HCT116 (cell line): ENCODE measurements around the gene TRUB1. TPM values are rescaled to one million over a fixed set of nuclear protein-coding genes. Genes with fewer than 3 reads are reported as not detected.

Experiments used
- ATAC-seq: fragments of 200-7000 bp; cut with Tn5 transposase; 2 replicates; pipeline ENCODE4 v1.9.1; 2020; ENCODE audit warnings: mild to moderate bottlenecking, moderate library complexity
- BruUV-seq: library from RNA; stranded (reverse); fragments of 400-500 nt; replicated peaks from 2 replicates; lab custom pipeline; 2021; lab: Mats Ljungman, UMichigan
- CTCF ChIA-PET: fragments of 300-600 bp; sonication (Branson Sonifier 250); formaldehyde crosslinking; loops from one replicate; lab custom pipeline; 2021; ENCODE audit warnings: antibody characterized with exemption; lab: Charles Lee
- POLR2A ChIA-PET: fragments of 300-600, 350-600 bp; sonication (Branson Sonifier 250); formaldehyde crosslinking; loops from one replicate; lab custom pipeline; 2021; ENCODE audit warnings: antibody characterized with exemption; lab: Charles Lee
- RAD21 ChIA-PET, 2 experiments: fragments of 300-600 bp; sonication (Branson Sonifier 250); formaldehyde crosslinking; loops; one replicate each; lab custom pipeline; 2023; ENCODE audit warnings: low total read pairs in 2 of 2; ENCODE audit not compliant: uncharacterized antibody in 2 of 2, unreplicated experiment in 2 of 2, low non-redundant PET in 1 of 2; lab: Charles Lee
- DNase-seq: peaks from one replicate; pipeline ENCODE4 v3.0.0-alpha.2; 2010; ENCODE audit warnings: low read depth, low spot score
- H2AFZ ChIP-seq: fragments of 200-600 bp; shearing (Covaris generic), sonication (generic); 2 replicates; pipeline ENCODE4 v1.6.1; 2017; ENCODE audit warnings: low read depth, mixed run types, mixed read lengths, antibody characterized with exemption, low read length; ENCODE audit not compliant: poor library complexity, severe bottlenecking
- H3K27ac ChIP-seq: 2 replicates; pipeline ENCODE4 v1.5.1; 2012; ENCODE audit warnings: low read depth, low read length
- H3K27me3 ChIP-seq: fragments of 200-600 bp; sonication (generic); 2 replicates; pipeline ENCODE4 v1.6.1; 2016; ENCODE audit warnings: mixed run types, low read length, mixed read lengths; ENCODE audit not compliant: insufficient read depth
- H3K36me3 ChIP-seq, 2 experiments: fragments of 200-500 bp in 1 of 2; fragments of 200-600 bp in 1 of 2; sonication (Bioruptor generic) in 1 of 2; sonication (generic) in 1 of 2; 2 replicates each; pipeline versions ENCODE4 v1.5.1 to v1.6.1; 2014 to 2016; ENCODE audit warnings: low read length in 2 of 2, inconsistent platforms in 1 of 2, mixed read lengths in 1 of 2, mixed run types in 1 of 2; ENCODE audit not compliant: insufficient read depth in 2 of 2, control insufficient read depth in 1 of 2
- H3K4me1 ChIP-seq, 2 experiments: fragments of 200-600 bp in 1 of 2; sonication (generic) in 1 of 2; 2 replicates each; pipeline versions ENCODE4 v1.5.1 to v1.6.1; 2012 to 2017; ENCODE audit warnings: low read length in 2 of 2, inconsistent platforms in 1 of 2, mild to moderate bottlenecking in 1 of 2, mixed read lengths in 1 of 2, mixed run types in 1 of 2, moderate library complexity in 1 of 2; ENCODE audit not compliant: insufficient read depth in 2 of 2, control insufficient read depth in 1 of 2
- H3K4me2 ChIP-seq: fragments of 200-600 bp; sonication (generic); 2 replicates; pipeline ENCODE4 v1.6.1; 2017; ENCODE audit warnings: mixed run types, low read length, mixed read lengths
- H3K4me3 ChIP-seq, 2 experiments: fragments of 200-600 bp in 1 of 2; sonication (generic) in 1 of 2; replicated peaks in 1 of 2; 2 replicates each; pipeline ENCODE4 v1.5.1; 2011 to 2016; ENCODE audit warnings: low read length in 2 of 2, control low read depth in 1 of 2, low read depth in 1 of 2, mild to moderate bottlenecking in 1 of 2, mixed read lengths in 1 of 2, mixed run types in 1 of 2
- H3K79me2 ChIP-seq: fragments of 200-600 bp; sonication (generic); 2 replicates; pipeline ENCODE4 v1.6.1; 2017; ENCODE audit warnings: mild to moderate bottlenecking, mixed run types, low read length, moderate library complexity, mixed read lengths; ENCODE audit not compliant: insufficient read depth
- H3K9ac ChIP-seq: fragments of 200-600 bp; sonication (generic); 2 replicates; pipeline ENCODE4 v1.6.1; 2016; ENCODE audit warnings: low read length, mixed read lengths
- H3K9me2 ChIP-seq: fragments of 200-600 bp; sonication (generic), shearing (Covaris generic); 2 replicates; pipeline ENCODE4 v1.6.1; 2017; ENCODE audit warnings: mixed run types, mild to moderate bottlenecking, moderate library complexity; ENCODE audit not compliant: insufficient read depth
- H3K9me3 ChIP-seq, 2 experiments: fragments of 200-500 bp in 1 of 2; fragments of 200-600 bp in 1 of 2; sonication (Bioruptor generic) in 1 of 2; sonication (generic) in 1 of 2; 2 replicates each; pipeline ENCODE4 v1.6.1; 2014 to 2017; ENCODE audit warnings: low read length in 2 of 2, mixed read lengths in 2 of 2, inconsistent platforms in 1 of 2, low read depth in 1 of 2, mild to moderate bottlenecking in 1 of 2, mixed run types in 1 of 2, moderate library complexity in 1 of 2; ENCODE audit not compliant: control insufficient read depth in 1 of 2, insufficient read depth in 1 of 2
- H4K20me1 ChIP-seq: fragments of 200-600 bp; sonication (generic), shearing (Covaris generic); 2 replicates; pipeline ENCODE4 v1.6.1; 2017; ENCODE audit warnings: mixed run types, mild to moderate bottlenecking, moderate library complexity; ENCODE audit not compliant: insufficient read depth
- CEBPB ChIP-seq: IDR thresholded peaks from 2 replicates; pipeline ENCODE4 v1.6.1; 2012; ENCODE audit warnings: low read depth
- CTCF ChIP-seq, 3 experiments: fragments of 200-600 bp in 1 of 3; sonication (generic) in 1 of 3; IDR thresholded peaks in 2 of 3; conservative IDR thresholded peaks in 1 of 3; 2 replicates each; pipeline ENCODE4 v1.5.1; 2012 to 2017; ENCODE audit warnings: low read depth in 2 of 3, low read length in 2 of 3, antibody characterized with exemption in 1 of 3, borderline replicate concordance in 1 of 3, control low read depth in 1 of 3, mild to moderate bottlenecking in 1 of 3, mixed read lengths in 1 of 3, mixed run types in 1 of 3, moderate library complexity in 1 of 3; ENCODE audit not compliant: insufficient read depth in 1 of 3
- EGR1 ChIP-seq: IDR thresholded peaks from 2 replicates; pipeline ENCODE4 v1.6.1; 2012; ENCODE audit warnings: low read depth
- EZH2 ChIP-seq: fragments of 200-600 bp; sonication (generic); IDR thresholded peaks from 2 replicates; pipeline ENCODE4 v1.6.1; 2017; ENCODE audit warnings: antibody characterized with exemption, mixed run types
- MAX ChIP-seq: IDR thresholded peaks from 2 replicates; pipeline ENCODE4 v1.6.1; 2012
- POLR2A ChIP-seq: IDR thresholded peaks from 2 replicates; pipeline ENCODE4 v1.7.0; 2011; ENCODE audit warnings: borderline replicate concordance; ENCODE audit not compliant: insufficient read depth, insufficient read length; ENCODE audit errors: extremely low read depth
- POLR2AphosphoS5 ChIP-seq: IDR thresholded peaks from 2 replicates; pipeline ENCODE4 v1.6.1; 2011; ENCODE audit warnings: mild to moderate bottlenecking, low read depth, low read length, moderate library complexity
- REST ChIP-seq: IDR thresholded peaks from 2 replicates; pipeline ENCODE4 v1.6.1; 2012; ENCODE audit warnings: low read depth
- SIN3A ChIP-seq: IDR thresholded peaks from 2 replicates; pipeline ENCODE4 v1.6.1; 2012; ENCODE audit warnings: low read depth
- SP1 ChIP-seq: IDR thresholded peaks from 2 replicates; pipeline ENCODE4 v1.6.1; 2012; ENCODE audit warnings: low read depth
- TCF7L2 ChIP-seq: IDR thresholded peaks from 2 replicates; pipeline ENCODE4 v1.7.0; 2011; ENCODE audit warnings: borderline replicate concordance, inconsistent platforms; ENCODE audit not compliant: insufficient read depth, insufficient read length; ENCODE audit errors: extremely low read depth
- ZBTB33 ChIP-seq: IDR thresholded peaks from 2 replicates; pipeline ENCODE4 v1.6.1; 2011; ENCODE audit warnings: mild to moderate bottlenecking, low read length, moderate library complexity; ENCODE audit not compliant: insufficient replicate concordance; ENCODE audit errors: extremely low read depth
- ZFX ChIP-seq: fragments of 450-650 bp; IDR thresholded peaks from 2 replicates; pipeline ENCODE4 v1.6.1; 2017
- intact Hi-C: fragments of 100-400 bp; cut with micrococcal nuclease; formaldehyde crosslinking; loops from 2 replicates; pipeline ENCODE4 v1.10.0; 2022
- total RNA-seq: library from RNA; stranded (reverse); gene quantifications from one replicate; pipeline ENCODE4 v1.2.1, GENCODE V29; 2021; ENCODE audit not compliant: unreplicated experiment

The TRUB1 gene
- total RNA-seq, 1 experiment from 2014 or later: 44.1 TPM

GRCh38 chr10:114973306-114973705, 35.3 kb downstream of the TRUB1 start:
- Histone ChIP-seq H3K9me2 (no peaks in the 10 kb centered on the region), H3K9me3 (no peaks in the 10 kb centered on the region), H3K27ac (no peak overlapping the region), H3K4me3 (no peak overlapping the region), H3K79me2 (peaks cover 30% of the 10 kb centered on the region), H3K4me1 (no peaks in the 10 kb centered on the region), H3K9ac (no peak overlapping the region), H4K20me1 (0 out of 2 replicates have a peak, but pooled peaks cover 9% of the 10 kb centered on the region), H3K27me3 (no peaks in the 10 kb centered on the region), H3K4me2 (no peak overlapping the region), H2AFZ (no peak overlapping the region), H3K36me3 (no peaks in the 10 kb centered on the region)
- intact Hi-C loops: no loop called here
- ATAC-seq (no peak), DNase-seq (no peak)
- TF ChIP-seq SP1: no peak
- TF ChIP-seq SIN3A: no peak
- TF ChIP-seq ZFX: no peak
- TF ChIP-seq CTCF (IDR thresholded peaks at IDR 0.05 in 2 of 3, conservative IDR thresholded peaks at IDR 0.05 in 1 of 3; ENCODE audit: borderline replicate concordance in 1 of 3, insufficient read depth in 1 of 3, low read depth in 2 of 3, low read length in 2 of 3): no peak
- TF ChIP-seq POLR2AphosphoS5: no peak
- no peak for TF ChIP-seq CEBPB
- TF ChIP-seq MAX: no peak
- ChIA-PET RAD21 (no interaction called here), CTCF (no interaction called here), POLR2A (no interaction called here)
- no TSS peak for BruUV-seq

DNA sequence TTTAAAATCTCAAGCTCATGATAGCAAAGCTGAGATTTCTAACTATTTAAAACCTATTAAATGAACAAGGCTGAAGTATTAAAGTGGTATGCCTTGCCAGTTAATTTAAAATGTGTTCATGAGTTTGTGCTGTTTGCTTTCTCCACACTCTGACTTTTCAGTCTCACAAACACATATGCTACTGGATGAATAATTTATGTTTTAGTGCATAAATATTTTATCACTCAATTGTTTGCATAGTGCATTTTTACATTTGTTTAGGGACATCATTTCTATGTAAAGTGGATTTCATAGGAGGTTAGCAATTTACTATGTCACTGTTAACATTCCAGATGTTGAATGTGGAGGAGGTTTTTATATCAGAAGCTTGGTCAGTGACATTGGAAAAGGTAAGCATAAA, 36.0 kb downstream of the TRUB1 start:
- no peaks in the 10 kb centered on the region for H3K4me1 ChIP-seq
- H3K9ac ChIP-seq: no peak overlapping the region
- ChIA-PET RAD21 (no interaction called here), CTCF (no interaction called here), POLR2A (no interaction called here)
- no peak overlapping the region for H3K4me2 ChIP-seq
- intact Hi-C loops: no loop called here
- ATAC-seq (no peak), DNase-seq (no peak)
- H4K20me1 ChIP-seq: 0 out of 2 replicates have a peak, but pooled peaks cover 9% of the 10 kb centered on the region
- H3K4me3 ChIP-seq: no peak overlapping the region
- H3K79me2 ChIP-seq: peaks cover 24% of the 10 kb centered on the region
- no peaks in the 10 kb centered on the region for H3K36me3 ChIP-seq
- no TSS peak for BruUV-seq
- no peaks in the 10 kb centered on the region for H3K9me2 ChIP-seq
- no peaks in the 10 kb centered on the region for H3K9me3 ChIP-seq
- H2AFZ ChIP-seq: no peak overlapping the region
- no peaks in the 10 kb centered on the region for H3K27me3 ChIP-seq
- H3K27ac ChIP-seq: no peak overlapping the region
- TF ChIP-seq EZH2 (no peak), ZFX (no peak), ZBTB33 (no peak), TCF7L2 (no peak), REST (no peak), SP1 (no peak), EGR1 (no peak), POLR2A (no peak), SIN3A (no peak)
